ENCODE measurements around the gene SLC4A2.

Gene SLC4A2

GRCh38 chr7:151058781-151059366 lies 515 bp upstream of the SLC4A2 start:
- DNase-seq (ENCODE audit: low read depth in 1 of 2, low spot score in 1 of 2): no peak
- Histone ChIP-seq H3K27me3 (ENCODE audit: insufficient read depth, poor library complexity, severe bottlenecking) (no peaks in the 10 kb centered on the region), H3K4me3 (replicated peaks; ENCODE audit: insufficient read depth, low read length) (peak overlapping the region; percentile 84), H3K27ac (replicated peaks) (peak overlapping the region; percentile 71)
- TF ChIP-seq POLR2AphosphoS5 (IDR thresholded peaks at IDR 0.05; ENCODE audit: low read depth) (no peak), GABPA (IDR thresholded peaks at IDR 0.05; ENCODE audit: low read depth) (no peak), CTCF (IDR thresholded peaks at IDR 0.05; ENCODE audit: insufficient read depth, low read length) (no peak), REST (IDR thresholded peaks at IDR 0.05; ENCODE audit: insufficient replicate concordance, low read depth) (no peak), SPI1 (IDR thresholded peaks at IDR 0.05; ENCODE audit: borderline replicate concordance, low read depth) (no peak)

DNA sequence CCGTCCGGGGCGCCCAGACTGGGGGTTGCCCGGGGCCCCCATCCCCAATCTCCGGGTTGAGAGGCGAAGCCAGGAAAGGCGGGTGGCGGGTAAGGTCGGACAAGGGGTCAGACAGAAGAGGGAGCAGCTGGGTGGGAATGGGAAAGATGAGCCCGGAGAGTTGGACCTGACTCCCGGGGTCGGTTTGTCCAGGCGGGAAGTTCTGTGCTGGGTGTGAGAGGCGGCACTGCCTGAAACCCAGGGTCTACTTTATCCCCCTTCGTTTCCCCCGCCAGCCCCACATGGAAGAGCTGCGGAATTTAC lies 675 bp downstream of the SLC4A2 start:
- peak overlapping the region; percentile 66 for H3K27ac ChIP-seq (replicated peaks)
- DNase-seq (ENCODE audit: low read depth in 1 of 2, low spot score in 1 of 2): no peak
- no peaks in the 10 kb centered on the region for H3K27me3 ChIP-seq (ENCODE audit: insufficient read depth, poor library complexity, severe bottlenecking)
- TF ChIP-seq POLR2AphosphoS5 (IDR thresholded peaks at IDR 0.05; ENCODE audit: low read depth) (no peak), REST (IDR thresholded peaks at IDR 0.05; ENCODE audit: insufficient replicate concordance, low read depth) (no peak), GABPA (IDR thresholded peaks at IDR 0.05; ENCODE audit: low read depth) (no peak), SPI1 (IDR thresholded peaks at IDR 0.05; ENCODE audit: borderline replicate concordance, low read depth) (no peak)
- H3K4me3 ChIP-seq (replicated peaks; ENCODE audit: insufficient read depth, low read length): peak overlapping the region; percentile 84

GRCh38 chr7:151060416-151061212 lies 1.2 kb downstream of the SLC4A2 start:
- H3K27me3 ChIP-seq (ENCODE audit: insufficient read depth, poor library complexity, severe bottlenecking): no peaks in the 10 kb centered on the region
- peak overlapping the region; percentile 84 for H3K4me3 ChIP-seq (replicated peaks; ENCODE audit: insufficient read depth, low read length)
- DNase-seq (ENCODE audit: low read depth in 1 of 2, low spot score in 1 of 2): peak in 1 of 2 experiments; percentile 52
- TF ChIP-seq POLR2AphosphoS5 (IDR thresholded peaks at IDR 0.05; ENCODE audit: low read depth) (no peak), REST (IDR thresholded peaks at IDR 0.05; ENCODE audit: insufficient replicate concordance, low read depth) (no peak), SPI1 (IDR thresholded peaks at IDR 0.05; ENCODE audit: borderline replicate concordance, low read depth) (no peak), GABPA (IDR thresholded peaks at IDR 0.05; ENCODE audit: low read depth) (no peak), CTCF (IDR thresholded peaks at IDR 0.05; ENCODE audit: insufficient read depth, low read length) (no peak)
- peak overlapping the region; percentile 66 for H3K27ac ChIP-seq (replicated peaks)
